Gastrocnemius medialis (tissue), 4 donors: ENCODE measurements around the gene DENND5B.

Source experiments
- CTCF ChIP-seq, 5 experiments: fragments of 450-650 bp in 3 of 5; fragments of 200-600 bp in 2 of 5; sonication (generic) in 2 of 5; IDR thresholded peaks in 4 of 5; conservative IDR thresholded peaks in 1 of 5; 1 replicate in 4 of 5; 2 replicates in 1 of 5; pipeline ENCODE4 v1.5.1; 2016 to 2019; ENCODE audit warnings: antibody characterized with exemption in 5 of 5, mild to moderate bottlenecking in 3 of 5, moderate library complexity in 3 of 5
- POLR2A ChIP-seq, 2 donors: fragments of 450-650 bp; IDR thresholded peaks; one replicate each; pipeline ENCODE4 v1.6.1; 2017; ENCODE audit warnings: antibody characterized with exemption in 2 of 2, mild to moderate bottlenecking in 2 of 2, moderate library complexity in 2 of 2

- no peak for TF ChIP-seq CTCF (IDR thresholded peaks at IDR 0.05 in 4 of 5, conservative IDR thresholded peaks at IDR 0.05 in 1 of 5)
- no peak for TF ChIP-seq POLR2A (IDR thresholded peaks at IDR 0.05)
Measured at GRCh38 chr12:31342286-31342685, 248.7 kb downstream of the DENND5B start.
